Measurements from ENCODE around the gene FARSA.
"Not testable (repeated sequence)": the region's sequence is repeated elsewhere in the genome, so short reads cannot be mapped to it uniquely, and the experiment has no call there.

Gene FARSA

DNA sequence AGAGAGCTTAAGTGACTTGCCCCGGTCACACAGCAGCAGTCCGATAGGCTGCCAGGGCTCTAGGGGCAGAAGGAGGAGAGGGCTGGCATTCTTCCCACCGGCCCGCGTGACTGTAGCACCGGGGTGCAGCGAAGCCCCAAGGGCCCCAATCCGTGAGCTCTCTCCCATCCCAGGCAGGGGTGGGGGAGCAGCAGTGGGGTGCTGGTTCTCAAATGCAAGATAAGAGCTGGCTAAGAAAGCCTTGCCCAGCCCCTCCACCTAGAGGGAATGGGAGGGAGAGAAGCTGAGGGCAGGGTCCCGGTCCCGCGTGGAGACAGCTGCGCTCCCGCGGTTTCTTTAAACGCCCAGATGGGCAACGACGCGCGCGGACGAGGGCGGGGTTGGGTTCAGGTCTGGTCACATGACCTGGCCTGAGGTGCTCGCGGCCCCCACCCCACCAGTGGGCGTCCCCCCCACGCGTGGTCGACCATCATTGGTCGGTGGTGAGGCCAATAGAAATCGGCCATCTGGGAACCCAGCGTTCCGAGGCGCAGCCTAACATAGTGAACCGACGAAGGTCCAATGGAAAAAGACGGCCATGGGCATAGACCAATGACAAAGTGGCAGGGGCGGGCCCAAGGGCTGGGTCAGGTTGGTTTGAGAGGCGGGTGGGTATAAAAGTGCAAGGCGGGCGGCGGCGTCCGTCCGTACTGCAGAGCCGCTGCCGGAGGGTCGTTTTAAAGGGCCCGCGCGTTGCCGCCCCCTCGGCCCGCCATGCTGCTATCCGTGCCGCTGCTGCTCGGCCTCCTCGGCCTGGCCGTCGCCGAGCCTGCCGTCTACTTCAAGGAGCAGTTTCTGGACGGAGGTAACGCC, 4.6 kb upstream of the FARSA start, which contains the start of gene CALR:
Gene CALR (plus strand): TSS at position 683 of the 852 bp plus-strand sequence. CDS start 71 bp downstream, at position 754.
- DNase-seq (ENCODE audit: low read depth in 4 of 4, low spot score in 1 of 4): peak; percentile 92 to 99 (median 96)

DNA sequence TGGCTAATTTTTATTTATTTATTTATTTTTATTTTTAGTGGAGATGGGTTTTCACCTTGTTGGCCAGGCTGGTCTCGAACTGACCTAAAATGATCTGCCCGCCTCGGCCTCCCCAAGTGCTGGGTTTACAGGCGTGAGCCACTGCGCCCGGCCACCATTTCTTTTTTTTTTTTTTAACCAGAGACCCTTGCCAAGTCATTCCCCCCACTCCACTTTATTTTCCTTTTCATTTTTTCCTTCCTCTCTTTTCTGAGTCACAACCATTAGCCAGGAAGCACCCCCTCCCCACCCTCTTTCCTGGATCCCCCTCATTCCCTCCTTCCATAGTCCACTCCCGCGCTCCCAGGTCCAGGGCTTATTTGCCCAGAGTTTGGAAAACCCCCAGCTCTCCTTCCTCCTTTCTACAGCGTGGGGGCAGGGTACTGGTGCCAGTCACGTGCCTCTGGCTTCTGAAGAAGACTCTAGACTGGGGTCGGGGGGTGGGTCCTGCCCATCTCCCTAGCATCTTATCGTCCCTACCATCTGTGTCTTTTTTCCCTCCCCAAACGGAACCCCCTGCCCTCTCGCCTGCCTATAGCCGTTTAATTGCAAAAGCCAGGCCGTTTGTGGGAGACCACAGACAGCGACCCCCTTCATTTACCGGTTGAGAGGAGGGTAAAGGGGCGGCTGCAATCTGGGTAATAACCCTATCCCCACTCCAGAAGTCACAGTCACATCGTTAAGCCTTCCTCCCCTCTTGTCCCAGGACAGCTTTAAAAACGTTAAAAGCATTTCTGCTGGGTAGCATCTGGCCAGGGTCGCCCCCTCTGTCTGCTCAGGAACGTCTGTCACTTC, 3.8 kb upstream of the FARSA start:
- DNase-seq (ENCODE audit: low read depth in 4 of 4, low spot score in 1 of 4): no peak

DNA sequence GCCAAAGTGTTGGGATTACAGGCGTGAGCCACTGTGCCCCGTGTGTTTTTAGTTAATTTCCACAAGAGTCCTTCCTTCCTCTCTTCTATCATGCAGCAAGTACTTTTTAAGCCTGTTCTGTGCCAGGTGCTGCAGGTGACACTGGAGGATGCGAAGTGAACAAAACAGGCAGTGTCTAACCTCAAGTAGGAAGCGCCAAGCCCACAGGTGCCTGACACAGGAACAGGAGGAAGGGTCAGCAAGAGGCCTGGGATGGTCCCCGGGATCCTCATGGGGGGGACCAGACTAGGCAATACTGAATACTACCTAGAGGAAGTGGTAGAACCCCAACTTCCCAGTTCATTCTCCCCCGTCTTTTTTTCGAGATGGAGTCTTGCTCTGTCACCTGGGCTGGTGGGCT, 3.1 kb upstream of the FARSA start:
- DNase-seq (ENCODE audit: low read depth in 4 of 4, low spot score in 1 of 4): no peak

DNA sequence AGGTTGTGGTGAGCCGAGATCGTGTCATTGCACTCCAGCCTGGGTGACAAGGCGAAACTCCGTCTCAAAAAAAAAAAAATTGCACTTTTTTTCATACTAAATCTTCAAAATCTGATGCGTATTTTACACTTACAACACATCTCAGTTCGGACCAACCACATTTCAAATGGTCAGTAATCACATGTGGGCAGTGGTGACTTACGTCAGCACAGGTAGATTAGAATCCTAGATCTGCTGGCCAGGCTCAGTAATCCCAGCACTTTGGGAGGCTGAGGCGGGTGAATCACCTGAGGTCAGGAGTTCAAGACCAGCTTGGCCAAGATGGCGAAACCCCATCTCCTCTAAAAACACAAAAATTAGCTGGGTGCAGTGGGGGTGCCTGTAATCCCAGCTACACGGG, 1.6 kb upstream of the FARSA start:
- no peak for DNase-seq (ENCODE audit: low read depth in 4 of 4, low spot score in 1 of 4)

DNA sequence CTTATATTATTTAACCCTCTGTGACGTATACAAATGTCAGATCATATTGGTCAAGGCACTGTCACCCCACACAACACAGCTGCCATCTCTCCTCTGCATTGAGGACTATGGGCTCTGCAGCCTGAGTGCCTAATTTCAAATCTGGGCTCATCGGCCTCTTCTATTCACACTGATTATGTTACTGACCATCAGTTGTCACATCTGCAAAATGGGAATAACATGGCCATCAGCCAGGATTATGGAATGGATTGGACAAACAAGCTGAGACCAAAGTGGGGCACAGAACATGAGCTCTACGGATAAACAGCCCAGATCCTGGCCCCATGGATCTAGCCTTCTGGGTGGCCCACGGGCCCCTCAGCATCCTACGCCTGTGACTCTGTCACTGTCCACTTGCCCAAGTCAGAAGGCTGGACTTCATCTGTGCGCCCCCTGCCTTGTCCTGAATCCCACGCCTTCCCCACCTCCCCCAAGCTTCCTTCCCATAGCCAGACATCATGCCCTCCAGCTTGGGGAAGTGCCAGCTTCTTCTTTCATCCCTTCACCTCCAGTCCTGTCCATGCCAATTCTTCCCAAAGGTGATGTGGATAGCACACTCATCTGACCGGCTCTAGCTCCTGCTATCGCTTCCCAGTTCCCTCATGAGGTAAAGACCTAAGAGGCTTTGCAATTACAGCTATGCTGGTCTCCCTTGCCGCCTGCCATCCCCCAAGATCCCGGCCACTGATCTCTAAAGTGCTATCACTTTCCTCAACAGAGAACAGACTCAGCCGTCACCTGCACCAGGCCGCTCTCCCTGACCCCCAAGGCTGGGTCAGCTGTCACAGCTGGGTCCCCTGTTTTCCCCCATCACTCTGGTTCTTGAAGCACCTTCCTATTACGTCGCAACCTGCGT, 872 bp downstream of the FARSA start:
- DNase-seq (ENCODE audit: low read depth in 4 of 4, low spot score in 1 of 4): no peak

DNA sequence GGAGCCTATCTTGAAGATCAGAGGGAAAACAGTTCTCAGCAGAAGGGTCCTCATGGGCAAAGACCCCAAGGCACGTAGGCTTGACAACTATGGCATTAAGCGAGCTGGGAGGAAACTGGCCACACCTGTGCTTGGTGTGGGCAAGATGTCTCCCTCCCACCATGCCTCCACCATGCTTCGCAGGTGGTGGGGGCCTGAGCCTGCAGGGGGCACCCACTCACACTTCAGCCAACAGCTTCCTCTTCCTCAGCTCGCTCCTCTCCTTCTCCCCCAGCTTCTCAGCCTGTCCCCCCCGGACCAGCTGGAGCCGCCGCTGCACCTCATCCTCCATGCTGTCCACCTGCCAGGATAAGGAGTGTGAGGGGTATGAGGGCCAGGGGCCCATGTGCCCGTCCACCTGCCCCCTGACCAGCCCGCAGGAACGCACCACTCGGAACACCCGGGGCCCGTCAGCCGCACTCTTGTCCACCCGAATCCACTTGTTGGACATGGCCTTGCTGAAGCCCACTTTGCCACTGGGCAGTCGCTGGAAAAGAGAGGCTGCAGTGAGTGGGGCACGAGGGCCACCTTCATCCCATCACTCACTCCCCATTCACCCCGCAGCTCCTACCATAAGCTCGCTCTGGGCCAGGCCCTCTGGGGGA, 3.4 kb downstream of the FARSA start:
- DNase-seq (ENCODE audit: low read depth in 4 of 4, low spot score in 1 of 4): no peak

DNA sequence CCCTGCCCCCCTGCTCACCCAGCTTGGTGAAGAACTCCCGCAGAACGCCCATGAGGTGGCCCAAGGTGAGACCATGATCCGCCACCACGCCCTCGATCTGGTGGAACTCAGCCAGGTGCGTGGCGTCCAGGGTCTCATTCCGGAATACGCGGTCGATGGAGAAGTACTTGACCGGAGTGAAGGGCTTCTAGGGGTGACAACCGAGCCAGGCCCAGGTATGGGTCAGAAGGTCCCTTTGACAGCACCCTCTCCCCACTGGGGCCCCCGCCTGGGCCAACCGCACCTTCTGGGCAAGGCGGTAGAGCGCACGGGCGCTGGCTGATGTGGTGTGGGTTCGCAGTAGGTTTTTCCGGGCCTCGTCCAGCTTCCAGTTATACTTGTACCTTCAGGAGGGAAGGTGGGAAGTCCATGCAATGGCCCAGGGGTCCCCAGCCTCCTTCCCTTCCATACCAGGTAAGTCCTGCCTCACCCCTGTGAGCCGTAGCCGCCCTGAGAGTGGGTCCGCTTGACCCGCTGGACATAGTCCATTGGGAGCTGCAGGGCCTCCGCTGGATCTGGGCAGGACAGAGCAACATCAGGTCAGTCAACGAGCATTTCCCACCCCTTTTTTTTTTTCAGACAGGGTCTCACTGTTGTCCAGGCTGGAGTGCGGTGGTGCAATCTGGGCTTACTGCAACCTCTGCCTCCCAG, 8.7 kb downstream of the FARSA start:
- no peak for DNase-seq (ENCODE audit: low read depth in 4 of 4, low spot score in 1 of 4)

DNA sequence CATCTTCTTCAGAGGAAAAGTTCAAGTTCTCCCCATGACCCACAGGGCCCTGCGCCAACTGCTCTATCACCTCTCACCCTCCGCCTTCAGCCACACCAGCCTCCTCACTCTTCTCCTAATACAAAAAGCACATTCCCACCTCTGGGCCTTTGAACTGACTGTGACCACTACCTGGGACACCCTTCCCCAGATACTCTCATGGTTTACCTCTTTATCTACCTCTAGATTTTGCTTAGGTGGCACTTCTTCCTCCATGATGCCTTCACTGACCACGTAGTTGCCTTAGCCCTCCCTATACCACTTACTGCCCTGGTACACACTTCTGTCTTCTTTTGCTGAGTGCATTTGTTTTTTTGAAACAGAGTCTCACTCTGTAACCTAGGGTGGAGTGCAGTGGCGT, 10.6 kb downstream of the FARSA start:
- DNase-seq (ENCODE audit: low read depth in 4 of 4, low spot score in 1 of 4): no peak

DNA sequence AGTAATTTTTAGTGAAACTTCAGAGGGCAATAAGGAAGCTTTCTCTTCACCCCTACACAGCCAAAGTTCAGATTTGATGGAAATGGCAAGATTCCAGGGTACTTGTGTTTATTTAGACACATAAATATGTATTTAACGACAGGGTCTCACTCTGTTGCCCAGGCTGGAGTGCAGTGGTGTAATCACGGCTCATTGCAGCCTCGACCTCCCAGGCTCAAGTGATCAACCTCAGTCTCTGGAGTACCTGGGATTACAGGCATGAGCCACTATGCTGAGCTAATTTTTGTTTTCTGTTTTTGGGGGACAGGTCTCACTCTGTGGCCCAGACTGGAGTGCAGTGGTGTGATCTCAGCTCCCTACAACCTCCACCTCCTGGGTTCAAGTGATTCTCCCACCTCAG, 12.5 kb downstream of the FARSA start:
- no peak for DNase-seq (ENCODE audit: low read depth in 4 of 4, low spot score in 1 of 4)

DNA sequence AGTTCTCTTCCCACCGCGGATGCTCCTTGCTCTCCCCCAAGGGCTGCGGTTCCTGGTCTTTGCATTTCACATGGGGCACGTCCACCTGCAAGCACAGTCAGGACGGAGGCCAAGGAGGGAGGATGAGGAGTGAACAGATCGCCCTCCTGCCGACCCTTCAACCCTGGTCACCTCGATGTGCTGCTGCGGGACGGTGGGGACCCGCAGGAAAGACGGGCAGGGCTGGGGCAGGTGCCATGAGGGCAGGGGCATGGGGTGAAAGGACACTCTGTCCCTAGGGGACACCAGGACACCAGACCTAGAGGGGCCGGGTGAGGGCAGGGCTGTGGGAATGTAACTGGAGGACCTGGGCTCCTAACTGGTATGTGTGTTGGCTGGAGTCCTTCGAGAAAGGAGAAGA, 15.3 kb downstream of the FARSA start:
- DNase-seq (ENCODE audit: low read depth in 4 of 4, low spot score in 1 of 4): no peak

DNA sequence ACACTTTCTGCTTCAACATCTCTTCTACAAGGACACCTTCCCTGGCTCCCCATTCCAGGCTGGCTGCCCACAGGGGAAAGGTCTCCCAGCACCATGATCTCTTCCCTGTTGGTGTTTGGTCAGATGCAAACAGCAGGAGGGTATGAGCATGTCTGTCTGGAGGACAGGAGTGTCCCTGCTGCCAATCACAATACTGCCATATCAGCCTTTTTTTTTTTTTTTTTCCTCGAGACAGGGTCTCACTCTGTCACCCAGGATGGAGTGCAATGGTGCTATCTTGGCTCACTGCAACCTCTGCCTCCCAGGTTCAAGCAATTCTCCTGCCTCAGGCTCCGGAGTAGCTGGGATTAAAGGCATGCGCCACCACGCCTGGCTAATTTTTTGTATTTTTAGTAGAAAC, 17.7 kb downstream of the FARSA start:
- DNase-seq (ENCODE audit: low read depth in 4 of 4, low spot score in 1 of 4): not testable (repeated sequence)

DNA sequence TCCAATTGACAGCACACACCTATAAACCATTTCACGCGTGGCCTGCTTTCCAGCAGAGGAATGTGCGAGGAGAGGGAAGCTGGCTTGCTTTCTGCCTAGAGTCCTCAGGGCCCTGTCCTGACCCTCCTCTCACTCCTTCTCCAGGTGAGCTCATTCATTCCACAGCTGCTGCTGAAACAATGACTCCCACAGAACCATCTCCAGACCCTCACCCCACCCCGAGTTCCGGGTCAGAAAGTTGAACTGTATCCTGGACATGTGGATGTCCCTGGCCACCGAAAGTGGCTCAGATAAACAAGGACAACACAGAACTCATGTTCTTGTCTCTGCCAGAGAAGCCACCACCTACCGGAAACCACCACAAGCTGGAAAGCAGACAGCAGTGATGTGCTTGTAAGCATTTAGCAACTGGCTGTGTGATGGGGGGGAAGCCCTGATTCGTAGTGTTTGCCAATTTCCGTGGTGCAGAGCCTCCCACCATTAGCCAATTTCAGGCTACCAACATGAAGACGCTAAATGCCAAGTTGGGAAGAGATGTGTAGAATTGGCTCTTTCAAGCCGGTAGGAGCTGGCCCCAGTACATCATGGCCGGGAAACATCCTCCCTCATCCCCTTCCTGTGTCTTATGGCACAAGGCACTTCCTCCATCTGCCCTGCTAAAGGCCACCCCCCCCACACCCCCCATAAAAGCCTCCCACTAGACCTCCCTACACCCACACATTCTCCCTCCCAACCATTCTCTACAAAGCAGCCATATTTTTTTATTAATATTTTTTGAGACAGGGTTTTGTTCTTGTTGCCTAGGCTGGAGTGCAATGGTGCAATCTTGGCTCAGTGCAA, 19.4 kb downstream of the FARSA start:
- peak in 1 of 4 experiments; percentile 18 for DNase-seq (ENCODE audit: low read depth in 4 of 4, low spot score in 1 of 4)

DNA sequence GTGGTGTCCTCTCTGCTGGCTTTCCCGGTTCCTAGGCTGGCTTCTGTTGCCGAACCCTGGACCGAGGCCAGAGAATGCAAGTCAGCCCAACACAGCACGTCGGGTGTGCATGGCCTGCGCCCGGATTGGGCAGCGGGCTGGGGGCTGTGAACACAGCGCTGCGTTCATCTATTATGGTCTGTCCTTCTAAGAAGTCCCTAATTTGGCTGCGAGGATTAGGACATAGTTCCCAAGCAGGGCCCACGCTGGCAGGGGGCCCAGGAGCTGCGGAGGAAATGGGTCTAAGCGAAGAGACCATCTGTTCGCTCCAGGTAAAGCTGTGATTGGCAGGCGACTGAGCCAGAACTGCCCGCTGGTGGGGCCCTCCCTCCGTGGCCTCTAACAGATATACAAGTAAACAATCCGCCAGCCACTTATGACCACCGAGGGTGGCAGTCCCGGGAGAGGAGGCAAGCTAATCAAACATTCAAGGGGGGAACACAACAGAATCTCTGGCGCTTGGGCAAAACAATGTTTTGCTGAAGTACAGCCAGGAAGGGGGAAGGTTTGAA, 20.4 kb downstream of the FARSA start:
- no peak for DNase-seq (ENCODE audit: low read depth in 4 of 4, low spot score in 1 of 4)

DNA sequence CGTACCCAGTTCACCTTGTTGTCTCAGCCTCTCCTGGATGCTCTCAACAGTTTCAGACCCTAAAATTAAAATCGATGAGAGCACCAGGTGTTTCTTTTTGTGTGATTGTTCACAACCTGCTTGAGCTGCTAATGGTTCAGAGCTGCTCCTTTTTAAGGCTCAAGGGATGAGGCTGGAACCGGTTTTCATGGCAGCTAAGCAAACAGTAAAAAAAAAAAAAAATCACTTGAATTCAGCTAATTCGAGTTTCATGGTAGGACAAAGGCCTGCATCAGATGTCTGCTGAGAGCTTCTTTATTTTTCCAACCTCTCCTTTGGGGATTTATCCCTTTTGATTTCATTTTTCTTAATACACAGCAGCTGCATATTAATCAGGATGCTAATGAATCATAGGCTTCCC, 20.9 kb downstream of the FARSA start:
- DNase-seq (ENCODE audit: low read depth in 4 of 4, low spot score in 1 of 4): no peak

DNA sequence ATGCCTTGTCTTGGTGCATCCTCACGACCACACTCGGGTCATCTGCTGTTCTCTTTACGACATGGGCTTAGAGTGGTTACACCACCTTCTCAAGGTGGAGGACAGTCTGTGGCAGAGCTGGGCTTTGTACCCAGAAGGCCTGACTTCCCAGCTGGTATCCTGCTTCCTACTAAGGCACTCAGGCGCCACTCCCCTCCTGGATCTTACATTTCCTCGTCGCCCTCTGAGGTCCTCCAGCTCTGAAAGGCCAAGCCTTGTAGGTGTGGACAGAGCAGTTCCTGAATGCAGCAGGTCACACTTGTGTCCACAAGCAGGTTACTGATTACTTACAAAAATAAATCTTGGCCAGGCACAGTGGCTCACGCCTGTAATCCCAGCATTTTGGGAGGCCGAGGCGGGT, 26.3 kb downstream of the FARSA start:
- DNase-seq (ENCODE audit: low read depth in 4 of 4, low spot score in 1 of 4): no peak

DNA sequence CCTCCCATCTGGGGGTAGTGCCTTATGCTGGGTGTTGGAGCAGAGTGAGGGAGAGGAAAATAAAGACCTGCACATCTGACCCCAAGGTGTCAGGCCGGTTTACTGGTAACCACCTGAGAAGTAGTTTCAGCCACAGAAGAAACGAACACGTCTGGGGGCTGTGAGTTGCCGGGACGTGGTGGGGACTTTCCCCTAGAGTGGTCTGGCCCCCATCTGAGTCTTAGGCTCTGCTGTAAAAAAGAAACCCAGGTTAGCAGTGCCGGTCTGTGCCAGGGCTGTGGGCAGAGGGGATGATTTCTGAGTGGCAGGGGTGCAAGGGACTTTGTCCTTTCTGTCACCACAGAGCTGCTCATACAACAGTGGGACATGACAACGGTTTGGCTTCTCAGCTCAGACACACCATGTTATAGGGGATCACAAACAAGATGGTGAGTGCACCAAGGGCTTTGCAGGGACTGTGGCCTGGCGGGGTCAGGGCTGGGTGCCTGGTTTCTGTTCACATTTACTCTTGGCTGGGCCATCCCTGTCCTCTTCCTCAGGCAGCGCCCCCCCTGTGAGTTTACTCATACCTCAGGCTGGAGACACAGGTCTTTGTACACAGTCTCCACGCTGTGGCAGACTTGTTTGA, 33.5 kb downstream of the FARSA start:
- no peak for DNase-seq (ENCODE audit: low read depth in 4 of 4, low spot score in 1 of 4)

DNA sequence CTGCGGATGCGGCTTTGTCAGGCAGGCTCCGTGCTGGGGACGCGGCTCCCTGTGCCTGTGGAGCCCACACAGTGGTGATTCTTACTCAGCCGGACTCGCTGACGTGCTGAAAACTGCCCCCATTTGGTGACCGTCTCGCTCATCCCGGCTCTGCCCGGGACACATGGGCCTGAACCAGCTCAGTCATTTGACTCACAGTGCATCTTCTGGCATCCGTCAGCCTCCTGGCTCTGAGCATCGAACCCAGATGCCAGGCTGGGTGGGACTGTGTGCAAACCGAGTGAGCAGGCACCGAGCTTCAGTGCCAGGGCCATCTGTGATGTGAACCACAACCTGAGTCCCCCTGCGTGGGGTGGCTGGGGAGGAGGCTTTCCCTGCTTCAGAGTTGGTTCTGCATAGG, 37.1 kb downstream of the FARSA start:
- no peak for DNase-seq (ENCODE audit: low read depth in 4 of 4, low spot score in 1 of 4)

DNA sequence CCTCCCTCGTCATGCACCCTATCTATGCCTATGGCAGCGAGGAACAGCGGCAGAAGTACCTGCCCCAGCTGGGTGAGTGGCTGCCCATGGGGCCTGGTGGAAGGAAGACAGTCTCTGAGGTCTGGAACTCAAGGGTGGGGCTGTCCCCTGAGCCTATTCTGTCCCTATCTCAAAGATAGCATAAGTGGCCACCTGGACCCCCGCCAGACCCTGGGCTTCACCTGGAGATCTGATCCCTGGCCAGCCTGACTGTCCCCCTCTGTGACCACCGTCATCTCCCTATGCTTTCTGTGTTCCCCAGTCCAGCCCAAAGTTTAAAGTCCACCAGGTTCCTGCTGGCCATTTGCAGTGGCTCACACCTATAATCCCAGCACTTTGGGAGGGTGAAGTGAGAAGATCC, 39.9 kb downstream of the FARSA start:
- no peak for DNase-seq (ENCODE audit: low read depth in 4 of 4, low spot score in 1 of 4)
